Stimulated activated CD4-positive, alpha-beta T cell treated with anti-CD3 and anti-CD28 coated beads, TNF-alpha, amount 100 ng/mL, for 48 hours (primary cell): ENCODE results near the gene TANGO2.

Experiments
- DNase-seq, 3 donors: peaks; one replicate each; pipeline ENCODE4 v3.0.0-alpha.2; 2020; ENCODE audit warnings: low read depth in 3 of 3

Gene TANGO2

DNA sequence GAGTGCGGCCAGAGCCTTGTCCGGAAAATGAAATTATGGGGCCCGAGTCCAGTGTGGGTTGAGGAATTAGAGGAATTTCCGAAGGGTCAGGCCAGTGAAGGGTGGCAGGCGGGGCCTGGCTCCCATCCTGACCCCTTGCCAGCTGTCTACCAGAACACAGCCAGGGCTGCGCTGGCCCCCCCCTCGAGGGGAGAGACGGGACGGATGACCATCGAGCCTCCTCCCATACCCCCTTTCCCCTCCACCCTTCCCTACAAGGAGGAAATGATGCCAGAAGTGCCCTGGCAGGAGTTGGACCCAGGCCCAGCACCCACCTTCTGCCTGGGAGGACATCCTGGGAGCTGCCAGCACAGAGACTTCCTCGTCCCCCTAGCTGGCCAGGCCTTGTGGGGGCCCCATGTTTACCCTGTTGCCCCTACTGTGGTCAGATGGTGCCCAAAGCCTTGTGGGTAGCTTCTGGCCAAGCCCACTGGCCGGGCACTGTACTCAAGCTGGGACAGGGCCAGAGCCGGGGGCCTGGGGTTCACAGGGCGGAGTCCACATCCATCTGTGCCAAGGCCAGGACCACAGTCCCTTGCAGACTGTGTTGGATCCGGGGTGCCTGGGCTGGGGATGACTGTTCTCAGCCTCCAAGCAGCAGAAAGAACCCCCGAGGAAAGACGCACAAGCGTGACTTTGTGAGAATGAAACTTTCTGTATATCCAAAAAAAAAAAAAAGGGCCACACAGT is 25.1 kb upstream of the TANGO2 start:
- no peak for DNase-seq

- no peak for DNase-seq
These were observed 24.1 kb upstream of the TANGO2 start for GRCh38 chr22:19996694-19997384.

DNA sequence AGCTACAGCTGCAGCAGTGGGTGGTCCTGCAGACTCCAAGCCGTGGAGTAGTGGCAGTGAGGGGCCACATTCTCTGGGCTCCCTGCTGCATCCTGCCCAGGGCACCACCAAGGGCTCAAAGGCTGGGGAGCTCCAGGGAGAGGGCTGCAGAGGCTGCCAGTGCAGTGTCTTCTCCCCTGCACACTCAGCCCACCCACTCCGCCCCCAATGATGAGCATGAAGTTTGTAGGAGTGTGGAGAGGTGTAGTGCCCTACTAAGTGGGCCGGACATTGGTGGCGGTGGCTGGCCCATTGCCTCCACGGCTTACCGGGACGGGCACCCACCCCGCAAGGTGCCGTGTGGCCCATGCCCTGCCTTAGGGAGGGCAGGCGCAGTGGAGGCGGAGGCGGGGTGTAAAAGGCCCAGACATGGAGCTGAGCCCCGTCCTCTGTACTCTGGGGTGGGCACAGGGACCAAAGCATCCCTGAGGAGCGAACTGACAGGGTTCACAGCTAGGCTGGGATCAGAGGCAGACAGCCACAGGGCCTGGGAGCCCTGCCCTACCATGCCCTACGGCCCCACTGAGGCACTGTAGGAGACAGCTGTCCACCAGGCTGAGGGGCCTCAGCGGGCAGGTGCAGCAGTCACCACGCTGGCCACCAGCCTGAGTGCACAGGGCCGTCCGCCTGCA is 23.2 kb upstream of the TANGO2 start:
- no peak for DNase-seq

GRCh38 chr22:19998232-19998951 is 22.5 kb upstream of the TANGO2 start:
- DNase-seq = no peak

DNA sequence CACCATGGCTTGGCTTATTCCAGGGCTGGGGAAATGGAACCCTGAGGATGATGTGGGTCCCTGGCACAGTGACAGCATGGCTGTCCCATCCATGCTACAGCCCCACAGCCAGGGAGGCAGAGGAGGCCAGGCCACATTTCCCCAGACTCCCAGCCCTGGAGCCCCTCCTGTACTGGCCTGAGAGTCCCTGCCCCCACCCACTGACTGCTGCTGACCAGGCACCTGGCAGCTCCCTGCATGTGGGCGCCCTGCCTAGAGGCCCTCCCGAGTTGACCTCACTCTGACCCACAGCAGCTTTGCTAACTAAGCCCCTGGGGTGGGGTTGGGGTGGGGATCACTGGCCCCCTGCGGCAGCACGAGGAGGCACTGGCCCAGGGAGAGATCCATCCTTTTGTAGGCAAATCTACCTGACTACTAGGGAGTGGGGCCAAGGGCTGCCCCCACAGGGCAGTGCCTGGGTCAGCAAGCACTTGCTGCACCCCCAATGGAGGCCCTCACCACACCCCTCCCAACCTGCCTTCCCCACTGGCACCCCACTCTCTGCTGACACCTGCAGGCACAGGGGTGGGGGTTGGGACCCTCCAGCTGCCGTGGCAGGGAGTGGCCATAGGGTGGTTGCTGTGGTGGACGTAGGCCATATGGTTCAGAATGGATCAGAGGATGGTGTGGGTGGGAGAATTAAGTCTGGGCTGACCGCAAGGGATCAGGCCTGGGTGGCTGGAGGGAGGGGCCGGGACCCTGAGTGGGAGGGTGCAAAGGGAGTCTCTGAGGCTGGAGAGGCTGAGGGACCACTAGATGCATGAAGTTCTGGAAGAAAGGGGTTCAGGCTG is 21.7 kb upstream of the TANGO2 start:
- DNase-seq = no peak

GRCh38 chr22:20000246-20001081 is 20.4 kb upstream of the TANGO2 start:
- no peak for DNase-seq

- DNase-seq = no peak
These were observed 19.8 kb upstream of the TANGO2 start for GRCh38 chr22:20001082-20001638.

DNA sequence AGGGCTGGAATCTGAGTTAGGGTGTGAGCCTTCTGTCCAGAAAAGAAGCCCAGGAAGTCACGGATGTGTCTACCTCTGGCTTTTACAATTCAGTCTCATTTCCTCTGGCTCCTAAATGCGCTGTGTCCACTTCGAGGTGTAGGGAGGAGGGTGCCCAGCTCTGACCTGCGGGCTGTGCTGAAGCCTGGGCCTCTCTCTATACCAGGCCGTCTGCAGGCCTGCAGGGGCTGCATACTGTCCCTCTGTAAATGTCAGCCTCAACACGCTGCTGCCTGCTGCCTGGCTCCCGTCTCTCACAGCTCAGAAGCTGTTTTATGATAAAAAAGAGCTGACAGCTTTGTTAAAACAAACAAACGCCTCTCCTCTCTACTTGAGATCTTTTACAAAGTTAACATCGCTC is 18.8 kb upstream of the TANGO2 start:
- DNase-seq = no peak

GRCh38 chr22:20002636-20003035 is 18.3 kb upstream of the TANGO2 start:
- no peak for DNase-seq

DNA sequence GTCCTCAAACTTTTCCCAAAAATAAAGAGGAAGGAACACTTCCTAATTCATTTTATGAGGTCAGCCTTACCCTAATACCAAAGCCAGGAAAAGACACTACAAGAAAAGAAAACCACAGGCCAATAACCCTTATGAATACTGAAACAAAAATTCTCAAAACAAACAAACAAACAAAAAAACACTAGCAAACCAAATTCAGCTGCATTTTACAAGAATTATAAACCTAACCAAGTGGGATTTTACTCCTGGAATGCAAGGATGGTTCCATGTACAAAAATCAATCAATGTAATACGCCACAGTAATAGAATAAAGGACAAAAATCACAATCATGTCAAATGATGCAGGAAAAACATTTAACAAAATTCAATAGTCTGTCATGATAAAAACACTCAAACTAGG is 17.6 kb upstream of the TANGO2 start:
- DNase-seq = no peak

DNA sequence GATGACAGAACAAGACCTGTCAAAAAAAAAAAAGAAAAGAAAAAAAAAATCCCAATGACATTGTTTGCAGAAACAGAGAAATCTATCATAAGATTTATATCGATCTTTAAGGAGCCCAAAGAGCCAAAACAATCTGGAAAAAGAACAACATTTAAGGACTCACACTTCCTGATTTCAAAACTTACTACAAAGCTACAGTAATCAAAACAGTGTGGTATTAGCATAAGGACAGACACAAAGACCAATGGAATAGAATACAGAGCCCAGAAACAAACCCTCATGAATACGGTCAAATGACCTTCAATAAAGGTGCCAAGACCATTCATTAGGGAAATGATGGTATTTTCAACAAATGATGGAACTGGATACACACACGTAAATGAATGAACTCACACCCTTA is 16.4 kb upstream of the TANGO2 start:
- no peak for DNase-seq

GRCh38 chr22:20008221-20008995 is 12.5 kb upstream of the TANGO2 start:
- DNase-seq = no peak

GRCh38 chr22:20009018-20009491 is 11.9 kb upstream of the TANGO2 start:
- no peak for DNase-seq

DNA sequence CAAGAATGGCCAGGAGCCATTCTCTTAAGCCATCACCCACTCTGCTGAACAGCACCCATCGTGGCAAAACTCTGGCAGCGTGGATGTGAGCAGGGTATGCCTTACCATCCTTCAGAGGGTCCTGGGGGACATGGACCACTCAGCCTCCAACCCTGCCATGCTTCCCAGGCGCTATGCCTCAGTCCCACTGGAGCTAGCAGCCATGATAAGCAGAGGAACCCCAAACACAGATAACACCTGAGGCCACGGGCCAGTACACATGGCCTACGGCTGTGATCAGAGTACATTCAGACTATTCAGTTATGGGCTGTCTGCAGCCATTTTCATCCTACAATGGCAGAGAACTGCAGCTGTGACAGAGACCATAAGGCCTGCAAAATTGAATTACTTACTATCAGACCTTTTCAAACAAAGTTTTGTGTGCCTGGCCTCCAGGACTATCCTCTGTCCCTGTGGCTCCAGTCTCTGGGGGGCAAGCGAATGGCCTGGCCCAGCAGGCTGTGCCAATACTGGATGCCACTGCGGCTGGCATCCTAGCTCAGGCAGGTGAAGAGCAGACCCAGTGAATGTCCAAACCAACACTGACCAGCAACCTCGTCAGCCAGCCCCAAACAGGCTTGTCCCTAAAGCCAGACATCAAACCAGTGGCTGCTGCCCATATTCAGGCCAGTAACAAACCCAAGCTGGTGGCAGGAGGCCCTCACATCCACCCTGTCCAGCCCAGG is 11.2 kb upstream of the TANGO2 start:
- no peak for DNase-seq

DNA sequence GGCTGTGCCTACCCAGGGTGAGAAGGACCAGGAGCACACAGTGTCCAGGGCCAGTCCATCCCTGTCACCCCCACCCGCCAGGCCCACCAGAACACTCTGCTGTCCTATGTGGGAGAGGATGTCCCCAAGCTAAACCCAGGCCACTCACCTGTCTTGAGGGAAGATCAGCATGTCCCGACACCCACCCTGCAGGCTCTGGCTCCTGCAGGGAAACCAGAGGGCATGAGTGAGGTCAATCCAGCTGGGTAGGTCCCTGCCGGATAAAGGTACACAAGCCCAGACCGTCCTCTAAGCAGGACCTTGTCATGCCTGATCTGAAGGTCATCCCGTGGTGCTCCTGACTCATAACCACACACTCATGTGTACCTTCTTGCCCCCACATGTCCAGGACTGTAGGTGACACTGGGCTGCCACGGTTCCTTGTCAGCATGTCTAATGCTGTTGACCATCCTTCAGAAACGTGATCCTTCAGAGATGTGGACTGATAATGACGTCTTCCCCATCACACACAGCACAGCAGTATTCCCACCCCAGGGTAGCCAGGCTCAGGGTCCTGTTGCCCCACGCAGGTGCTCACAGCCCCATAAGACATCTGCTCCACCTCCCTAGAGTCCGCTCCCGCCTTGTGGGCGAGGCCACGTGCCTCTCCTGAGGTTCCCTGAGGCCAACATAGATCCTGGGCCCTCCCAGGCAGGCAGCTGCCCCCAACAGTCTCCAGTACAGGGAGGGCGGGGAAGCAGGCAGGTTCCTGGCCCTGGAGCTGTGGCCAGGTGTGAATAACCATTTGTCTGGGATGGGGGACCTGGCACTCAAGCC is 10.4 kb upstream of the TANGO2 start:
- no peak for DNase-seq

GRCh38 chr22:20011123-20011992 is 9.6 kb upstream of the TANGO2 start:
- DNase-seq = no peak
